Cortex of kidney (tissue), 1 donor: ENCODE measurements around the gene ICAM2.
"Not testable (repeated sequence)": the region's sequence is repeated elsewhere in the genome, so short reads cannot be mapped to it uniquely, and the experiment has no call there.

Experiments
- DNase-seq: peaks from one replicate; lab custom pipeline; 2025; lab: John Stamatoyannopoulos, UW

Gene ICAM2

GRCh38 chr17:63997341-63998048, 22.9 kb downstream of the ICAM2 start:
- no peak for DNase-seq

GRCh38 chr17:63996430-63997182, 23.8 kb downstream of the ICAM2 start:
- no peak for DNase-seq

GRCh38 chr17:63995626-63996025, 24.8 kb downstream of the ICAM2 start:
- DNase-seq = no peak

GRCh38 chr17:63993368-63993985, 27.0 kb downstream of the ICAM2 start:
- no peak for DNase-seq

- no peak for DNase-seq
These were observed 28.8 kb downstream of the ICAM2 start for GRCh38 chr17:63991611-63992010.

- DNase-seq = no peak
These were observed 30.6 kb downstream of the ICAM2 start for GRCh38 chr17:63989622-63990345.

- DNase-seq = no peak
These were observed 31.5 kb downstream of the ICAM2 start for GRCh38 chr17:63988741-63989621.

- DNase-seq = no peak
These were observed 32.3 kb downstream of the ICAM2 start for GRCh38 chr17:63988127-63988478.

GRCh38 chr17:63987221-63988126, 33.0 kb downstream of the ICAM2 start:
- DNase-seq = no peak

GRCh38 chr17:63986821-63987220, 33.6 kb downstream of the ICAM2 start:
- DNase-seq = no peak

- no peak for DNase-seq
These were observed 34.9 kb downstream of the ICAM2 start for GRCh38 chr17:63985387-63986140.

- no peak for DNase-seq
These were observed 35.6 kb downstream of the ICAM2 start for GRCh38 chr17:63984651-63985386.

- no peak for DNase-seq
These were observed 36.2 kb downstream of the ICAM2 start for GRCh38 chr17:63984236-63984635.

GRCh38 chr17:63983320-63983719, 37.1 kb downstream of the ICAM2 start:
- DNase-seq = no peak

- not testable (repeated sequence) for DNase-seq
These were observed 37.8 kb downstream of the ICAM2 start for GRCh38 chr17:63982641-63983040.

GRCh38 chr17:63978272-63979200, 41.9 kb downstream of the ICAM2 start:
- DNase-seq = no peak

GRCh38 chr17:63976702-63977101, 43.7 kb downstream of the ICAM2 start:
- DNase-seq = no peak
